ENCODE measurements around the gene ELOVL1. TPM values are rescaled to one million over a fixed set of nuclear protein-coding genes. Genes with fewer than 3 reads are reported as not detected.

ELOVL1 gene
- total and polyA plus RNA-seq, 2 experiments from 2014 or later = 16.7 to 23.3 TPM

DNA sequence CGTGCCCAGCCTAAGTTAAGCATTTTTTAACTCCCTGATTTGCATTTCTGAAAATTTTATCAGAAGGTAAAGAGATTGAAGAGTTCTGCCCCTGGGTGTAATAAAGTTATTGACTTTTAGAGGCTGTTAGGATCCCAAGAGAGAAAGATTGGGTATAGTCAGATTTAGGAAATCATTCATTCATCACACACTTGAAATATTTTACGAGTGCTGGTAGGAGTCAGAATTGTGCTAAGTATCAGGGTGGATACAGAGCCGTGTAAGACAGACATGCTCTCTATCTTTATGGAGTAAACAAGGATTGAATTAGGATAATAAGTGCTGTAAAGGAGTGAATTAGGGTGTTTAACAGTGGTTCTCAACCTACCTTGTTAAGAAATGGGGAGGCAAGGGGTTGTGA, 24.9 kb upstream of the ELOVL1 start (continued):
- TF ChIP-seq, protein P1, sequence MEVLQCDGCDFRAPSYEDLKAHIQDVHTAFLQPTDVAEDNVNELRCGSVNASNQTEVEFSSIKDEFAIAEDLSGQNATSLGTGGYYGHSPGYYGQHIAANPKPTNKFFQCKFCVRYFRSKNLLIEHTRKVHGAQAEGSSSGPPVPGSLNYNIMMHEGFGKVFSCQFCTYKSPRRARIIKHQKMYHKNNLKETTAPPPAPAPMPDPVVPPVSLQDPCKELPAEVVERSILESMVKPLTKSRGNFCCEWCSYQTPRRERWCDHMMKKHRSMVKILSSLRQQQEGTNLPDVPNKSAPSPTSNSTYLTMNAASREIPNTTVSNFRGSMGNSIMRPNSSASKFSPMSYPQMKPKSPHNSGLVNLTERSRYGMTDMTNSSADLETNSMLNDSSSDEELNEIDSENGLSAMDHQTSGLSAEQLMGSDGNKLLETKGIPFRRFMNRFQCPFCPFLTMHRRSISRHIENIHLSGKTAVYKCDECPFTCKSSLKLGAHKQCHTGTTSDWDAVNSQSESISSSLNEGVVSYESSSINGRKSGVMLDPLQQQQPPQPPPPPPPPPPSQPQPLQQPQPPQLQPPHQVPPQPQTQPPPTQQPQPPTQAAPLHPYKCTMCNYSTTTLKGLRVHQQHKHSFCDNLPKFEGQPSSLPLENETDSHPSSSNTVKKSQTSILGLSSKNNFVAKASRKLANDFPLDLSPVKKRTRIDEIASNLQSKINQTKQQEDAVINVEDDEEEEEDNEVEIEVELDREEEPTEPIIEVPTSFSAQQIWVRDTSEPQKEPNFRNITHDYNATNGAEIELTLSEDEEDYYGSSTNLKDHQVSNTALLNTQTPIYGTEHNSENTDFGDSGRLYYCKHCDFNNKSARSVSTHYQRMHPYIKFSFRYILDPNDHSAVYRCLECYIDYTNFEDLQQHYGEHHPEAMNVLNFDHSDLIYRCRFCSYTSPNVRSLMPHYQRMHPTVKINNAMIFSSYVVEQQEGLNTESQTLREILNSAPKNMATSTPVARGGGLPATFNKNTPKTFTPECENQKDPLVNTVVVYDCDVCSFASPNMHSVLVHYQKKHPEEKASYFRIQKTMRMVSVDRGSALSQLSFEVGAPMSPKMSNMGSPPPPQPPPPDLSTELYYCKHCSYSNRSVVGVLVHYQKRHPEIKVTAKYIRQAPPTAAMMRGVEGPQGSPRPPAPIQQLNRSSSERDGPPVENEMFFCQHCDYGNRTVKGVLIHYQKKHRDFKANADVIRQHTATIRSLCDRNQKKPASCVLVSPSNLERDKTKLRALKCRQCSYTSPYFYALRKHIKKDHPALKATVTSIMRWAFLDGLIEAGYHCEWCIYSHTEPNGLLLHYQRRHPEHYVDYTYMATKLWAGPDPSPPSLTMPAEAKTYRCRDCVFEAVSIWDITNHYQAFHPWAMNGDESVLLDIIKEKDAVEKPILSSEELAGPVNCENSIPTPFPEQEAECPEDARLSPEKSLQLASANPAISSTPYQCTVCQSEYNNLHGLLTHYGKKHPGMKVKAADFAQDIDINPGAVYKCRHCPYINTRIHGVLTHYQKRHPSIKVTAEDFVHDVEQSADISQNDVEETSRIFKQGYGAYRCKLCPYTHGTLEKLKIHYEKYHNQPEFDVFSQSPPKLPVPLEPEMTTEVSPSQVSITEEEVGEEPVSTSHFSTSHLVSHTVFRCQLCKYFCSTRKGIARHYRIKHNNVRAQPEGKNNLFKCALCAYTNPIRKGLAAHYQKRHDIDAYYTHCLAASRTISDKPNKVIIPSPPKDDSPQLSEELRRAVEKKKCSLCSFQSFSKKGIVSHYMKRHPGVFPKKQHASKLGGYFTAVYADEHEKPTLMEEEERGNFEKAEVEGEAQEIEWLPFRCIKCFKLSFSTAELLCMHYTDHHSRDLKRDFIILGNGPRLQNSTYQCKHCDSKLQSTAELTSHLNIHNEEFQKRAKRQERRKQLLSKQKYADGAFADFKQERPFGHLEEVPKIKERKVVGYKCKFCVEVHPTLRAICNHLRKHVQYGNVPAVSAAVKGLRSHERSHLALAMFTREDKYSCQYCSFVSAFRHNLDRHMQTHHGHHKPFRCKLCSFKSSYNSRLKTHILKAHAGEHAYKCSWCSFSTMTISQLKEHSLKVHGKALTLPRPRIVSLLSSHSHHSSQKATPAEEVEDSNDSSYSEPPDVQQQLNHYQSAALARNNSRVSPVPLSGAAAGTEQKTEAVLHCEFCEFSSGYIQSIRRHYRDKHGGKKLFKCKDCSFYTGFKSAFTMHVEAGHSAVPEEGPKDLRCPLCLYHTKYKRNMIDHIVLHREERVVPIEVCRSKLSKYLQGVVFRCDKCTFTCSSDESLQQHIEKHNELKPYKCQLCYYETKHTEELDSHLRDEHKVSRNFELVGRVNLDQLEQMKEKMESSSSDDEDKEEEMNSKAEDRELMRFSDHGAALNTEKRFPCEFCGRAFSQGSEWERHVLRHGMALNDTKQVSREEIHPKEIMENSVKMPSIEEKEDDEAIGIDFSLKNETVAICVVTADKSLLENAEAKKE (CRISPR knock-in tag; IDR thresholded peaks at IDR 0.05) = no peak
- no peak for TF ChIP-seq EZH2 (IDR thresholded peaks at IDR 0.05; ENCODE audit: low read depth, unreplicated experiment)

DNA sequence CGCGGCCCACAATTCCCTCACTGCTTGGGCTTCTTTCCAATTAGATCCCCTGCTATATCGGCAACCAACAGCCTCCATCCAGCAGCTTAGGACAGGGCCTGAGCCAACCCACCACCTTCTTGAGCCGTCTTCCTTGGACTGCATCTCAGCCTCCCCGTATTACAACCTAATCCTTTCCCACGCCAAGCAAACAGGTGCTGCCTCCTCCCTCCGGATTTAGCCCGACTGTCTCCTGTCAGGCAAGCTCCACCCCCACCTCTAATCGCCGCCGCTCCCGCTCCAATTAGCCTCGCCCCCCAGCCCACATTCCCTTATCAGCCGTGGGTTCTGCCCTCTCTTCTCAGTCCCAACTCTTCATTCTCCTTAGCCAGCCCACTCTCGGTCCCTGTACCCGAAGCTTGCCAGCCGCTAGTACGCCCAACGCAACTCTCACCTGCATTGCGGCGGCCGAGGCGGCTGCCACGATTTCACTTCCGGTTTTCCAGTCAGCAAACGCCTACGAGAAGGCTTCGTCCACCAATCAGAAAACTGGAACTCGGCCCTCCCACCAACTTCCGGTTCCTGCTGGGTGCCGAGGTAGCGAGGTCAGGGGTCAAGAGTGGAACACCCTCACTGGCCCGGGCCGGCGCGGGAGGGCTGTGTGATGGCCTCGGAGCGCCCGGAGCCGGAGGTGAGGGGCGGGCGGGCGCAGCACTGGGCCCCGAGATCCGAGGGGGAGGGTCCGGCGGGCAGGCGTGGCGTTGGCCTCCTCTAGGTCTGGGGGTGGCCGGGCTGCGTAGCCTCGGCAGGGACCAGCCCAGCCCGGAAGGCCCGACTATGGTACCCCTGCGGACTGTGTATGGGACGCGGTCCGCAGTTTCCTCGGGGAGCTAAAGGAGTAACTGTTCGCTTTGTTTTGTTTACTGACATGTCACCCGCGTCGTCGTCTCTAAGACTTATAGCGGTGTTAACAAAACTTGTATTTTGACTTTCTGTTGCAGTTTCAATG, 21.8 kb upstream of the ELOVL1 start, which contains the start of the genes MED8 and SZT2:
MED8 (minus strand) TSS at position 475 of the 988 bp plus-strand sequence; CDS start at position 439, 36 bp downstream.
SZT2 (plus strand) TSS at position 574 of the 988 bp plus-strand sequence; CDS start at position 644, 70 bp downstream.
- peak within 1 kb of the TSS; percentile 82 for H2AFZ ChIP-seq
- H3K79me2 ChIP-seq (replicated peaks; ENCODE audit: insufficient read depth) = peaks cover 34% of the 10 kb centered on the region
- H3K36me3 ChIP-seq (ENCODE audit: insufficient read depth) = peaks cover 25% of the 10 kb centered on the region
- H3K4me1 ChIP-seq (ENCODE audit: insufficient read depth) = peaks cover 13% of the 10 kb centered on the region; the same call in 1 of the 2 replicates
- Mint-ChIP-seq H3K4me1 (peaks cover 15% of the 10 kb centered on the region), H3K36me3 (ENCODE audit: low read depth) (peaks cover 24% of the 10 kb centered on the region), H3K27me3 (ENCODE audit: insufficient read depth, low read depth, poor library complexity) (peaks cover 2% of the 10 kb centered on the region), H3K4me3 (peak within 1 kb of the TSS; percentile 98), H3K9me3 (no peaks in the 10 kb centered on the region), H3K27ac (peak within 1 kb of the TSS; percentile 98)
- H3K4me3 ChIP-seq = peak within 1 kb of the TSS; percentile 66
- H3K27me3 ChIP-seq (ENCODE audit: insufficient read depth) = no peaks in the 10 kb centered on the region
- DNase-seq (ENCODE audit: low spot score) = peak; percentile 99
- peaks cover 6% of the 10 kb centered on the region for H4K20me1 ChIP-seq (replicated peaks; ENCODE audit: insufficient read depth)
- peak within 1 kb of the TSS; percentile 95 for H3K4me2 ChIP-seq
- ATAC-seq = peak; percentile 99
- H3K27ac ChIP-seq (ENCODE audit: low read depth) = peak within 1 kb of the TSS; percentile 57
- TF ChIP-seq CREB1 (CRISPR knock-in tag; IDR thresholded peaks at IDR 0.05; ENCODE audit: low read depth) (peak; percentile 79), POLR2AphosphoS5 (IDR thresholded peaks at IDR 0.05; ENCODE audit: low read depth) (peak; percentile 92)
- TF ChIP-seq, protein P2, sequence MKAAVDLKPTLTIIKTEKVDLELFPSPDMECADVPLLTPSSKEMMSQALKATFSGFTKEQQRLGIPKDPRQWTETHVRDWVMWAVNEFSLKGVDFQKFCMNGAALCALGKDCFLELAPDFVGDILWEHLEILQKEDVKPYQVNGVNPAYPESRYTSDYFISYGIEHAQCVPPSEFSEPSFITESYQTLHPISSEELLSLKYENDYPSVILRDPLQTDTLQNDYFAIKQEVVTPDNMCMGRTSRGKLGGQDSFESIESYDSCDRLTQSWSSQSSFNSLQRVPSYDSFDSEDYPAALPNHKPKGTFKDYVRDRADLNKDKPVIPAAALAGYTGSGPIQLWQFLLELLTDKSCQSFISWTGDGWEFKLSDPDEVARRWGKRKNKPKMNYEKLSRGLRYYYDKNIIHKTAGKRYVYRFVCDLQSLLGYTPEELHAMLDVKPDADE (IDR thresholded peaks at IDR 0.05) = peak; percentile 84
- TF ChIP-seq, protein P1 (CRISPR knock-in tag; IDR thresholded peaks at IDR 0.05) = no peak
- H3F3A ChIP-seq (replicated peaks; ENCODE audit: low read depth) = no peaks in the 10 kb centered on the region
- H3K9me2 ChIP-seq (ENCODE audit: insufficient read depth) = no peaks in the 10 kb centered on the region

All from GM23338 (cell line).